SK-N-SH treated with all-trans-retinoic acid at 6 μM for 48 hours (cell line): Measurements from ENCODE around the gene LARP4B.

ENCODE experiments used
- OSR1 ChIP-seq: fragments of 250-450 bp; sonication (Bioruptor Pico); IDR thresholded peaks from 2 replicates; pipeline ENCODE4 v1.8.0; 2022; ENCODE audit warnings: moderate library complexity, mild to moderate bottlenecking, inconsistent platforms
- PATZ1 ChIP-seq: fragments of 250-450 bp; sonication (Bioruptor Pico); IDR thresholded peaks from 2 replicates; pipeline ENCODE4 v1.8.0; 2020; ENCODE audit warnings: mild to moderate bottlenecking, moderate library complexity, borderline replicate concordance
- PPARA ChIP-seq: fragments of 250-450 bp; sonication (Bioruptor Pico); IDR thresholded peaks from 2 replicates; pipeline ENCODE4 v1.5.0; 2020; ENCODE audit warnings: mild to moderate bottlenecking, borderline replicate concordance
- RARB ChIP-seq: fragments of 250-450 bp; sonication (Bioruptor Pico); IDR thresholded peaks from 2 replicates; pipeline ENCODE4 v1.8.0; 2021; ENCODE audit warnings: mild to moderate bottlenecking, moderate library complexity
- TOX ChIP-seq: fragments of 250-450 bp; sonication (Bioruptor Pico); IDR thresholded peaks from 2 replicates; pipeline ENCODE4 v1.8.0; 2021; ENCODE audit warnings: mild to moderate bottlenecking, moderate library complexity, borderline replicate concordance
- TSHZ2 ChIP-seq: fragments of 250-450 bp; sonication (Bioruptor Pico); IDR thresholded peaks from 2 replicates; pipeline ENCODE4 v1.5.0; 2020; ENCODE audit warnings: mild to moderate bottlenecking, moderate library complexity
- ZFP3 ChIP-seq: fragments of 250-450 bp; sonication (Bioruptor Pico); IDR thresholded peaks from 2 replicates; pipeline ENCODE4 v1.5.0; 2020; ENCODE audit warnings: mild to moderate bottlenecking, moderate library complexity
- ZFP30 ChIP-seq: fragments of 450-650 bp; formaldehyde crosslinking; IDR thresholded peaks from 2 replicates; pipeline ENCODE4 v1.5.0; 2022; ENCODE audit warnings: mild to moderate bottlenecking, moderate library complexity
- ZNF70 ChIP-seq: fragments of 450-650 bp; formaldehyde crosslinking; IDR thresholded peaks from 2 replicates; pipeline ENCODE4 v1.5.0; 2020; ENCODE audit warnings: mild to moderate bottlenecking, moderate library complexity

- TF ChIP-seq RARB (CRISPR knock-in tag): no peak
- TF ChIP-seq PATZ1 (CRISPR knock-in tag): no peak
- TF ChIP-seq OSR1 (CRISPR knock-in tag): no peak
- TF ChIP-seq TOX (CRISPR knock-in tag): no peak
- no peak for TF ChIP-seq ZFP30 (CRISPR knock-in tag)
- TF ChIP-seq PPARA (CRISPR knock-in tag): no peak
- TF ChIP-seq TSHZ2: no peak
- TF ChIP-seq ZFP3 (CRISPR knock-in tag): no peak
- TF ChIP-seq ZNF70 (CRISPR knock-in tag): no peak
These were observed 112.2 kb downstream of the LARP4B start for GRCh38 chr10:819326-819725.
